Forelimb muscle (tissue), 1 donor: ENCODE data around the gene ACBD4. TPM values are rescaled to one million over a fixed set of nuclear protein-coding genes. Genes with fewer than 3 reads are reported as not detected.
A peak's percentile ranks its signal among the peaks of the same experiment; 100 is the strongest.

ENCODE experiments used
- DNase-seq: peaks from one replicate; pipeline ENCODE4 v3.0.0-alpha.2; 2013; ENCODE audit warnings: low read depth
- polyA plus RNA-seq: library from polyadenylated mRNA; unstranded; fragments of 120-200 nt; gene quantifications from one replicate; pipeline ENCODE4 v1.2.1, GENCODE V29; 2013; ENCODE audit not compliant: insufficient read length

Gene ACBD4
- polyA plus RNA-seq, 1 donor = 4.9 TPM

DNA sequence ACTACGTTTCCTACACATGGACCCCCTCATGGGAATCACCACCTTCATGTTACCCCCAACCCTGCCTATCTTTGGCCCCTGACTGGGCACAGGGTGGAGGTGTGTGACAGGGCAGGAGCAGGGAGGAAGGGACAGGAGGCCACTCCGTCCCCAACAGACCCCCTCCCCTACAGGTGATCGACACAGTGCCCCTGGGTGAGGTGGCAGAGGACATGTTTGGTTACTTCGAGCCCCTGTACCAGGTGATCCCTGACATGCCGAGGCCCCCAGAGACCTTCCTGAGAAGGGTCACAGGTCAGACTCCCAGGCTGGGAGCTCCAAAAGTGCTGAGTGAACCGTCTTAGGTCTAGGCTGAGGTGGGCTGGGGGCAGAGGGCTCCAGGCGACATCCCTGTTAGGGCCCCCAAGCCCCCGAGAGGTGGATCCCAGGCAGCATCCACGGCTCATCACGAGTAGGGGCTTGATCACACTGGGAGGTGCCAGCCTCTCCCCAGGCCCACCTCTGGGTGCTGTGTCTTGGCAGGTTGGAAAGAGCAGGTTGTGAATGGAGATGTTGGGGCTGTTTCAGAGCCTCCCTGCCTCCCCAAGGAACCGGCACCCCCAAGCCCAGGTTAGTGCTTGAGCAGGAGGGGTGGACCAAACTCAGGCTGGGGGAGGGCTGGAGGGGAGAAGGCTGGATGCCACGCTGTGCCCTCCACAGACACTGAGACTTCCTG, 1.5 kb downstream of the ACBD4 start:
- no peak for DNase-seq

DNA sequence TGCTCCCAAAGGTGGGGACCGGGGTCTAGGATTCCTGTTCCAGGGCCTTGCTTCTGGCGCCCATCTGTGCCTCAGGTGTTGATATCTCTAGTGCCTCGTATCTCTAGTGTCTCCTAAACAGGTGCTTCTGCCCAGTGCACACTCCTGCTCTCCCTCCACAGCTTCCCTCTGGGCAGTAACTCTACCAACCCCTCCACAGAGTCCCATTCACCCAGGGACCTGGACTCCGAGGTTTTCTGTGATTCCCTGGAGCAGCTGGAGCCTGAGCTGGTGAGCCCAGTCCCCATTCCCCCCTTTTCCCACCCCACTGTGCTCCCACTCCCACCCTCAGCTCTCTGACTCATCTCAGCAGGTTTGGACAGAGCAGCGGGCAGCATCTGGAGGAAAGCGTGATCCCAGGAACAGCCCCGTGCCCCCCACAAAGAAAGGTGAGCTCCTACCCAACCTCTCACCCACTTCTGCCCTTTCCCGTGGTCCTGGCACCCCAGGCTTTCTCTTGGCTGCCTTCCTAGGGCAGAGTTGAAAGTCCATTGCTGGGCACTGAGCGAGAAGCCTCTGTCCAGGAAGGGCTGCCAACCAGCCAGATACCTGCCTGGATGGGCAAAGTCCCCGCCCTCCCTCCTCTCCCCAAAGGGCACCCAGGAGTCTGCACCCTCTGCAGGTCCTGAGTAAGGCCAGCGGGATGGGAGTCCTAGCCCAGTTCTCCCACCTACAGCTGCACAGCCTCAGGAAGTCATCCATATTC, 2.2 kb downstream of the ACBD4 start:
- DNase-seq = no peak

DNA sequence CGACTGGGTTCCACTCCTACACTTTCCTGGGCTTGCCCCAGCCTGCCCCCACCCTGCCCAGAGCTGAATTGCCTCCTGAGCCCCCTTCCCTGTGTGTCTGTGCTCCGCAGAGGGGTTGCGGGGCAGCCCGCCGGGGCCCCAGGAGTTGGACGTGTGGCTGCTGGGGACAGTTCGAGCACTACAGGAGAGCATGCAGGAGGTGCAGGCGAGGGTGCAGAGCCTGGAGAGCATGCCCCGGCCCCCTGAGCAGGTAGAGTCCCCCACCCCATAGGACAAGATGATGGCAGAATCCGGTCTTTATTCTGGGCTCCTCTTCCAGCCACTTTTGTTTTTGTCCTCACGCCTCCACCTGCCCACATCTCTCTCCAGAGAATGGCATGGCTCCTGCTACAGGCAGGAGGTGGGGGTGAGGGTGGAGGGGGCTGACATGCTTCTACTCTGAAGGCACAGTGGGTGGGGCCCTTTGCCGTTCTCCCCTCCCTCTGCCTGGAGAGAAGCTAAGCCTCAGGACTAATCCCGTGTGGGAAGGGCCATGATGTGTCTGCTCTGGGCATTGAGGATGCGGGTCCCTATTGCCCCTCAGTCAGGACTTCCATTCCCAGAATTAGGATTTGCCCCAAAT, 3.5 kb downstream of the ACBD4 start:
- DNase-seq = no peak

DNA sequence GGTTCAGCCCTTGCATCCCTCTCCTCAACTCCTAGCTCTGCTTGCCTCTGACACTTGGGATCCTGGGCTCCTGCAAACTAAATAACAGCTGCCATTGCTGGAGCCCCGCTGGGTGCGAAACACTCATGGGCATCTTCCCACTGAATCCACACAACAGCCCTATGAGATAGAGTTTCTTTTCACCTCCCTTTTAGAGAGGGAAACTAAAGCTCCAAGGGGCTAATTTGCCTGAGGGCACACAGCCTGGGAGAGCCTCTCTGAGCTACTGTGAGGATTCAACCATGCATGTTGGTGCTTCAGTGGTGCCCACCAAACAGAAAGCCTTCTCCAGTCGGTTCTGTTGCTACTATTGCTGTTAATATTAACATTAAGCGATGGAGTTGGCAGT, 4.0 kb downstream of the ACBD4 start:
- no peak for DNase-seq

DNA sequence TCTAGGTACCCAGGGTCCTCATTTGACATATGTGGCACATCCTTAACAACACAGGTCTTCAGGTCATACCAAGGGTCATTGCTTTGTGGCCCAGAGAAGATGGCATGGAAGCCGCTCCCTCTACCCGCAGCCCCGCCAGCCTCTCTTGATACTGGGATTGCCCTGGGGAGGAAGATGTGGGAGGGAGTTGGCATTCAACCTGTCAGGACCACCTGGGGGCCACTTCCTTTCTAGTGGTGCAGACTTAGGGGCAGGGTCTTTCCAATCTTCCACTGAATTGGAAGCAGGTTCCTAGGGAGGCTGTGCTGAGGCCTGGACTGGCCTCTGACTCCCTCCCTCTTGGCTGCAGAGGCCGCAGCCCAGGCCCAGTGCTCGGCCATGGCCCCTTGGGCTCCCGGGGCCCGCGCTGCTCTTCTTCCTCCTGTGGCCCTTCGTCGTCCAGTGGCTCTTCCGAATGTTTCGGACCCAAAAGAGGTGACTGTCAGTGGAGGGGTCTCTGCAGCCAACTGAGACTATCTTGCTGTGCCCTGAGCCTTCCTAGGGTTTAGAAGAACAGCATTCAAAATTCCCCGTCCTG, 7.7 kb downstream of the ACBD4 start:
- no peak for DNase-seq

DNA sequence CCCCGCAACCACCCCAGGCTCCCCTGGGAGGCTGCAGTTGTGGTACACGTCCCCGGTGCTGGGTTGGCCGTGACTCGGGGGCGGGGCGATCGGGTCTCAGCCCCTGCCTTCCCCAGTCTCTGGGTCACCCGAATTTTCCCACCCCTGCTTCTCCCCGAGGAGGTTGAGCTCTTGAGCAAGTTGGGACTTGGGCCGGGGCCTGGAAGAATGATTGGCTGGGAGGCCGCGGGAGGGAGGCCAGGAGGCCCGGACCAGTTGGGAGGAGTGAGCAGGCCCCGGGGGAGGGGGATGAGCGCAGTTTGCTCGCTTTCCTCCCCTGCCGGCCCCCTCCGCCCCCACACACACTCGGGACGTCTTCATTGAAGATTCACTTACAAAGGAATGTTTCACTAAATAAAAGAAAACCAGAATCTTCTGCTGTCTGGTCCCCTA, 8.3 kb downstream of the ACBD4 start:
- DNase-seq = no peak

DNA sequence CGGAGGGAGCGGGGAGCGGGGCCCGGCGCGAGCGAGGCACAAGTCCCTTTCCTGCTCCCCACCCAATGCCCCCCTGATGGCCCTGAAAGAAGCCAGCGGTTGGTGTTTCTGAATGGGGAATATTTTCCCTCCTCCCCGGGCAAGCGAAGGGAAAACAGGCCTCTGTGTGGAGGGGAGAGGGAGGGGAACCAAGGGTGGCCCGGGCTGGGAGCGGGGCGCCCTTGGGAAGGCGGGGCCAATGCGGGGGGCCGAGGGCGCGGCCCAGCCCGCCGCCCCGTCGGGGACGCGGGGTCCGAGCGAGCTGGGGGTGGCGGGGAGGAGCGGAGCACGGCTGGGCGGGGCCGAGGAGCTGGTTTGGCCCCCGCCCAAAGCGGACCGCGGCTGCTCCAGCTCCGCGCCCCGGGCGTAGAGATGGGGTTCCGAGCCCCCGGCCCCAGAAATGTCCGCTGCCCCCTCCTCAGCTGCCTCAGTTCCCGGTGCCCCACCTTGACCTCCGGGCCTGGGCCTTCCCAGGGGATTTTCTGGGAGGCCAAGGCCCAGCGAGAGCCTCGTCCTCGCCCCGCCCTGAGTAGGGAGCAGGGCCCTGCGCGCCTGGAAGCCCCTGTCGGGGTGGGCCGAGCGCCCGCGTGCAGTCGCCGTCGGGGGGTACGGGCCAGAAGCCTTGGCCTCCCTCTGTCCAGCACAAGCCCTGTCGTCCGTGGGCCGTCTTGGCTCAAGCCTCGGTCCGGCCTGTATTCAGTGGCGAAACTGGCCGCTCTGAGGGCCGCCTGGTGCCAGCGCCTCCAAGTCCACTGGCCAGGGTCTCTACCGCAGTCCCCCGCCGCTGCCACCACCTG, 8.9 kb downstream of the ACBD4 start:
- DNase-seq = no peak

DNA sequence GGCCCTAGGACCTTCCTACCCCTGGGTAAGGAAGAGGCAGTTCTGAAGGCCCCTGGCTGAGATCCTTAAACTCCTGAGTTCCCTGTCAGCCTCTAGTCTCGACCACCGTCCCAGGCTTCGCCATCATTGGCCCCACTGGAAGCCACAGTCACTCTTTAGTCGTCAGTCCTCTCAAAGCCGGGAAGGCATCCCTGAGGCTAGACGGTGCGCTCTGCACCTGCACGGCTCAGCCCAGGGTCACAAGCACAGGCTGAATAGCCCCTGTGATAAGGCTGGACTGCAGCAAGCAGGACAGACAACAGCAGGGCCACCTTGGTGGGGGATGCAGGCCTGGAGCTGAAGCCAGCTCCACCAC, 9.5 kb downstream of the ACBD4 start:
- no peak for DNase-seq

DNA sequence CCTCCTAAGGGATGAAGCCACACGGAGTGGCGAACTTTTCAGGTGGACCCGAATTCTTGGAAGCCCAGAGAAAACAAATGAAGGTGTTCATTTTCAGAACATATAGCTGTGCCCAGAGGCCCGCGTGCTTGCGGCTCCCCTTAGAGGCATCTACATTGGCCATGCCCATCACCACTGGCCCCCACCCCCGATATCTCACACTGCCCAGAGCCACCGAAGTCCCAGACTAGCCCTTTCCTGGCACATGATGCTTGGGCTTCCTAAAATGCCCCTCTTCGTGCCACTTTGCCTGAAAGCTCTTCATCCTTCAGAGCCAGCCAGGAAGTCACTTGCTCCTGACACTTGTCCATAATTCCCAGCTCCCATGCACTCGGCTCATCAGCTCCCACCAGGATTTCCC, 10.7 kb downstream of the ACBD4 start:
- DNase-seq = no peak

DNA sequence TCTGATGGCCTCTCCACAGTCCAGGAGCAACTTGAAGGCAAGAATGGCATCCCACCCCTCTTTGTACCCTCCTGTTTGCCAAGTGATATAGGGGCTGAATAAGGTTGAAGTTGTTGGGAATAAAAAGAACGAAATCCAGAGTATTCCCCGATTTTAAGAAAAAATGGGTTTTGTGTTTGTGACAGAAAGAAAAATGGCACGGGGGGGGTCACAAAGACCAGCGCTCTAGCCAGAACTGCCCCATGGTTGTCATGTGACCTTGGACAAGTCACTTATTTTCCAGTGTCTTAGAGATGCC, 11.1 kb downstream of the ACBD4 start:
- no peak for DNase-seq

DNA sequence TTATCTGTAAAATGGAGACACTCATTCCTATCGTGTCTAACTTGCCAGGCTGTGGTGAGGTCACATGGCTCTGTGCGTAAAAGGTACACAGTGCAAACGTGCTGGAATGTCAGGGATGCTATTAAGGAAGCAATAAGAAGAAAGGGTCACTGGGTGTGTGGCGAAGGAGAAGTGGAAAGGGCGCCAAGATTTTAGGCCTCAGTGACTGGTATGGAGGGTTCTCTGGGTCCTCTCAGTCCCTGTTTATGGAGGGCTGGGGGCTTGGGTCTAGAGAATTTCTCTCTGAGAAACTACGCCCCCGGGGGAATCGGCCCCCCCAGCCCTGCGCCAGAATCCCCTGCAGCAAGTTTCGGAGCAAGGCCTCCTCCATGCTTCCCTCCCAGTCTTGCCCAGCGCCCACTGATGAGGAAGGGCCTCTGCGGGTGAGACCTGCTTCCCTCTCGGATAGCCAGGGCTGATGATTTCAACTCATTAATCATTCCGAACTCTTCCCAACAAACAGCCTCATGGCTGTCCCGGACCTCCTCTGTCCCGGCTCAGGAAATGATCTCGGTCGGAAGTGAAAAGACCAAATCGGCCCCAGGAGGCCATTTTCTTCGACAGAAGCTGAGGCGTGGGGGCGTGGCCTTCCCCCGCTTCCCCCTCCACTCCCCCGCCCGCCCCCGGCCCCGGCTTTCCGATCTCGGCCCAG, 11.5 kb downstream of the ACBD4 start:
- DNase-seq = peak; percentile 80

DNA sequence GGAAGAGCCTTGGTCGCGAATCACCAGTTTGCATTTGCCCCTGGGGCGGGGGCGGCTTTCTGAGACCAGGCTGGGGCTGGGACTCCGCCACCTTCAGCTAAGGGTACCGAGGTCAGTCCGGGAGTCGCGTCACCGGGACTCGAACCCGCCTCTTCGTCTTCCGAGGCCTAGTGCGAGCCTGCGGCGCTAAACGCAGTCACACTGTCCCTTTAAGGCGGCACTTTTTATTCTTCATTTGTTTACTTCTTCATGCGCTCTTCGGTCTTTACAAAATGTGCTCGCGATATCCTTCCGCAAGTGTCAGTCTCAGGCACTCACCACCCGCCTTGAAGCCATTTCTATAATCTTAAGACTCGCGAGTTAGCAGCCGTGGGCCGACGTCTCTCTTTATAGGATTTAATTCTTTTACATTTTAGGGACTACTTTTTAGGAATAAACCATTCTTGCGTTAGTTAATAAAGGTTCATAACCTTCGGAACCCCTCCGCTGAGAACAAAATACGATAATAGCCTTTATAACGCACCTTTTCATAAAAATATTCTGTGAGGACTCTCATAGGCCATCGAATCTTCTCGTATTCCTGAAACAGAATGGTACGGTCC, 12.2 kb downstream of the ACBD4 start:
- DNase-seq = peak; percentile 95

DNA sequence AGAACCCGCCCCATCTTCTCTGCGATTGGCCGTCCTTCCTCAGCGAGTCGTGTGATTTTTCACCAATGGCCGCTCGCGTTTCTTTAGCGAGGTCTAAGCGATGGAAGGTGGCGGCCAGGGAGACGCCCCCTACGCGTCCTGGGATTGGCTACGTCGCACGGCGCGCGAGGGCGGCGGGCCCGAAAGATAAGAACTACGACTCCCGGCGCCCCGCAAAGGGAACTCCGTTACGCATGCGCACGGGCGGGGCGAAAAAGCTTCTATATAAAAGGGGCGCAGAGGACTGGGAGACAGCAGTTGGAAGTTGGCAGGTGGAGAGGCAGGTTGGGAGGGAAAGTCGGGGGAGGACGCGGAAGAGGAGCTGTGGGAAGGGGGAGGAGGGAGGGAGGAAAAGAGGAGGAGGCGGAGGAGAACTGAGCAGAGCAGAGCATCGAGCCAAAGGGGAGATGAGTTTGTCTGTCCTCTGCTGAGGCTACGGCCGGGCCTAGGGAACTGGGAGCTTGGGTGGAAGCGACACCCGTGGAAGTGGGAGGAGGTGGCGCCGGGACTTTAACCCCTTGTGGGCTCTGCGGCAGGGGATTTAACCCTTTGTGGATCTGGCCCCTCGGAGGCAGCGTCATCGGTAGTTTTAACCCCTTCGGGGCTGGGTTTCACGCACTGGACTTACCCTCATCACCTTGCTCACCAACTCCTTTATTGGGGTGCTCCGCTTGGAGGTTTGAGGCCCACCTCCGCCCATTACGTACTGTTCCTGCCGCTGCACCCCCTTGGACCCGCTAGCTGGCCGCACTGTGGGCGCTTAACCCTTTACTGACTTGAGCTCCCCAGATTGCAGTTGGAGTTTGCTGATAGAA, 12.9 kb downstream of the ACBD4 start, which contains the start of gene HEXIM1:
TSS of gene HEXIM1 (plus strand) at position 293 of the 854 bp plus-strand sequence. CDS start 716 bp downstream, outside the sequence.
- peak; percentile 98 for DNase-seq

DNA sequence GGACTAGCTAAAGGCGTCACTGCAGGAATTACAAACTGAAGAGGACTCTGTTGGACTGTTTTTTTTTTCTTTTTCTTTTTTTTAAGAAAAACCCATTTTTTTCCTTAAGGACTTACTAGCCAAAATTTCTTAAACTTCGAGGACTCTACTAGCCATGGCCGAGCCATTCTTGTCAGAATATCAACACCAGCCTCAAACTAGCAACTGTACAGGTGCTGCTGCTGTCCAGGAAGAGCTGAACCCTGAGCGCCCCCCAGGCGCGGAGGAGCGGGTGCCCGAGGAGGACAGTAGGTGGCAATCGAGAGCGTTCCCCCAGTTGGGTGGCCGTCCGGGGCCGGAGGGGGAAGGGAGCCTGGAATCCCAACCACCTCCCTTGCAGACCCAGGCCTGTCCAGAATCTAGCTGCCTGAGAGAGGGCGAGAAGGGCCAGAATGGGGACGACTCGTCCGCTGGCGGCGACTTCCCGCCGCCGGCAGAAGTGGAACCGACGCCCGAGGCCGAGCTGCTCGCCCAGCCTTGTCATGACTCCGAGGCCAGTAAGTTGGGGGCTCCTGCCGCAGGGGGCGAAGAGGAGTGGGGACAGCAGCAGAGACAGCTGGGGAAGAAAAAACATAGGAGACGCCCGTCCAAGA, 13.7 kb downstream of the ACBD4 start:
- no peak for DNase-seq

DNA sequence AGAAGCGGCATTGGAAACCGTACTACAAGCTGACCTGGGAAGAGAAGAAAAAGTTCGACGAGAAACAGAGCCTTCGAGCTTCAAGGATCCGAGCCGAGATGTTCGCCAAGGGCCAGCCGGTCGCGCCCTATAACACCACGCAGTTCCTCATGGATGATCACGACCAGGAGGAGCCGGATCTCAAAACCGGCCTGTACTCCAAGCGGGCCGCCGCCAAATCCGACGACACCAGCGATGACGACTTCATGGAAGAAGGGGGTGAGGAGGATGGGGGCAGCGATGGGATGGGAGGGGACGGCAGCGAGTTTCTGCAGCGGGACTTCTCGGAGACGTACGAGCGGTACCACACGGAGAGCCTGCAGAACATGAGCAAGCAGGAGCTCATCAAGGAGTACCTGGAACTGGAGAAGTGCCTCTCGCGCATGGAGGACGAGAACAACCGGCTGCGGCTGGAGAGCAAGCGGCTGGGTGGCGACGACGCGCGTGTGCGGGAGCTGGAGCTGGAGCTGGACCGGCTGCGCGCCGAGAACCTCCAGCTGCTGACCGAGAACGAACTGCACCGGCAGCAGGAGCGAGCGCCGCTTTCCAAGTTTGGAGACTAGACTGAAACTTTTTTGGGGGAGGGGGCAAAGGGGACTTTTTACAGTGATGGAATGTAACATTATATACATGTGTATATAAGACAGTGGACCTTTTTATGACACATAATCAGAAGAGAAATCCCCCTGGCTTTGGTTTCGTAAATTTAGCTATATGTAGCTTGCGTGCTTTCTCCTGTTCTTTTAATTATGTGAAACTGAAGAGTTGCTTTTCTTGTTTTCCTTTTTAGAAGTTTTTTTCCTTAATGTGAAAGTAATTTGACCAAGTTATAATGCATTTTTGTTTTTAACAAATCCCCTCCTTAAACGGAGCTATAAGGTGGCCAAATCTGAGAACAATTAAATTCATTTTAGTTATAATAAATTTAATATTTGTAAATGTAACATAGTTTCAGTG, 14.5 kb downstream of the ACBD4 start:
- no peak for DNase-seq

DNA sequence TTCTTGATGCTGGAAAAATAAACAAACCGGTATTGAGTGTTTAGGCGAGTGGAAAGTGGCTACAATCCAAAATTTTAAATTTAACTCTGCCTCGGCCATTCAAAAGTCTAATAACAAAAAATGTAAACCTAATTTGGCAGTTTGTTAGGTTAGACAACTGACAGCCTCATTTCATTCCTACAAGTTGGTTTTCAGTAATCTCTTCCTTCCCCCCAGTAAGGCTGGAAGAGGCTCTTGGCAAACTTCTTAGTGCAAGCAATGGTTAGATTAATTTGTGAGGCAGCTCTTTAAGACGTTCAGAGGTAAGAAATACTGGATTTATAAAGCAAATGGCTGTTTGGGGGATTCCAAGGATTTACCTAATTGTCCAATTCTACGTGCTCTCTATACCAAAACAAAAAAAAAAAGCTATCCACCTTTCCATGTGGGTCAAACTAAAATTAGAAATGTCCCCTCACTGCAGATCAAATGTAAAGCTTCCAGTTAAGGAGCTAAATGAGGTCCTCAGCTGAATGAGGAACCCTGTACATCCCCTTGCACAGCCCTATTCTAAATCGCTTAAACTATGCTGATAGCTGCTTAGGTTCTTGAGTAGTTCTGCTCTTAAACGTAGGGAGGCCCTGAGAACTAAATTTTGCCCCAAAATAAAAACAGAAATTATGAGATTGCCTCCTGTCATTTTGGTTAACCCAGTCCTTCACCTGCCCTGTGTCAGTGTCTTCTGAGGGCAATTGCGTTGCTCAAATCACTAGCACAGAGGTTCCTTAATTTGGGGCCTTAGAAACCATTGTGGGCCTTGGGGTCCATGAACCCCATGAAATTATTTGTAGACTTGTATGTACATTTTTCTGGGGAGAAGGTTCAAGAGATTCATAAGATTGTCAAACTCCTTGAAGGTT, 15.7 kb downstream of the ACBD4 start:
- no peak for DNase-seq

DNA sequence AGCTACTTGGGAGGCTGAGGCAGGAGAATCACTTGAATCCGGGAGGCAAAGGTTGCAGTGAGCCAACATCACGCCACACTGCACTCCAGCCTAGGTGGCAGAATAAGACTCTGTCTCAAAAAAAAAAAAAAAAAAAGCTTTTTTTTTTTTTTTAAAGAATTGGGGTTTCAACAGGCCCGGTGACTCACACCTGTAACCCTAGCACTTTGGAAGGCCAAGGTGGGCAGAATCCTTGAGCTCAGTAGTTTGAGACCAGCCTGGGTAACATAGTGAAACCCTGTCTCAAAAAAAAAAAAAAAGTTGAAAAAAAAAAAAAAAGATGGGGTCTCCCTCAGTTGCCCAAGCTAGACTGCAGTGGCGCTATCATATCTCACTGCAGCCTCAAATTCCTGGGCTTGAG, 19.5 kb downstream of the ACBD4 start:
- DNase-seq = no peak
